Esophagus squamous epithelium (tissue), 4 donors: Measurements from ENCODE around the gene MAP3K7CL.

Experiments used
- CTCF ChIP-seq, 6 experiments: fragments of 450-650 bp in 4 of 6; fragments of 200-600 bp in 2 of 6; sonication (generic) in 2 of 6; IDR thresholded peaks; one replicate each; pipeline ENCODE4 v1.5.1; 2016 to 2019; ENCODE audit warnings: antibody characterized with exemption in 6 of 6, mild to moderate bottlenecking in 4 of 6, moderate library complexity in 4 of 6
- POLR2A ChIP-seq, 4 donors: fragments of 450-650 bp; IDR thresholded peaks; one replicate each; pipeline ENCODE4 v1.6.1; 2017; ENCODE audit warnings: antibody characterized with exemption in 4 of 4, mild to moderate bottlenecking in 4 of 4, moderate library complexity in 3 of 4

GRCh38 chr21:29082046-29082815, 48.2 kb upstream of the MAP3K7CL start:
- TF ChIP-seq CTCF (IDR thresholded peaks at IDR 0.05): no peak
- no peak for TF ChIP-seq POLR2A (IDR thresholded peaks at IDR 0.05)
